Adipocyte (in vitro differentiated cells): ENCODE results near the gene ENPP4.
"Not testable (repeated sequence)": the region's sequence is repeated elsewhere in the genome, so short reads cannot be mapped to it uniquely, and the experiment has no call there.

Experiments used
- DNase-seq: peaks from one replicate; pipeline ENCODE4 v3.0.0-alpha.2; 2015; ENCODE audit warnings: low read depth
- H3K27me3 ChIP-seq: replicated peaks from 2 replicates; pipeline ENCODE4 v1.7.0; 2013; ENCODE audit warnings: mild to moderate bottlenecking, low read length, moderate library complexity; ENCODE audit not compliant: control insufficient read depth, insufficient read depth
- H3K36me3 ChIP-seq: 2 replicates; pipeline ENCODE4 v1.7.0; 2013; ENCODE audit warnings: low read length, mild to moderate bottlenecking, moderate library complexity; ENCODE audit not compliant: control insufficient read depth, insufficient read depth, severe bottlenecking
- H3K4me1 ChIP-seq: 2 replicates; pipeline ENCODE4 v1.7.0; 2013; ENCODE audit warnings: mild to moderate bottlenecking, low read length, moderate library complexity; ENCODE audit not compliant: control insufficient read depth, insufficient read depth
- H3K4me3 ChIP-seq: 2 replicates; pipeline ENCODE4 v1.7.0; 2013; ENCODE audit warnings: mild to moderate bottlenecking, low read length, moderate library complexity
- H3K9ac ChIP-seq: 2 replicates; pipeline ENCODE4 v1.7.0; 2013; ENCODE audit warnings: mild to moderate bottlenecking, low read length, moderate library complexity
- H3K9me3 ChIP-seq: 2 replicates; pipeline ENCODE4 v1.7.0; 2013; ENCODE audit warnings: mild to moderate bottlenecking, low read length, moderate library complexity; ENCODE audit not compliant: control insufficient read depth

The ENPP4 gene

GRCh38 chr6:46129629-46130511 lies at the start of gene ENPP4:
ENPP4 (plus strand) TSS chr6:46129989; CDS start chr6:46139584, 9,595 bp downstream.
- Histone ChIP-seq H3K9ac (peak within 1 kb of the TSS; percentile 90), H3K9me3 (no peaks in the 10 kb centered on the region), H3K27me3 (peaks cover 14% of the 10 kb centered on the region), H3K4me1 (peaks cover 7% of the 10 kb centered on the region), H3K36me3 (no peaks in the 10 kb centered on the region), H3K4me3 (peak within 1 kb of the TSS; percentile 96)
- DNase-seq: peak; percentile 67

GRCh38 chr6:46080111-46080510 lies 49.7 kb upstream of the ENPP4 start:
- H3K4me1 ChIP-seq: no peaks in the 10 kb centered on the region
- no peaks in the 10 kb centered on the region for H3K9me3 ChIP-seq
- H3K36me3 ChIP-seq: no peaks in the 10 kb centered on the region
- no peak overlapping the region for H3K9ac ChIP-seq
- H3K27me3 ChIP-seq: no peaks in the 10 kb centered on the region
- no peak for DNase-seq
- no peak overlapping the region for H3K4me3 ChIP-seq

GRCh38 chr6:46085688-46086087 lies 44.1 kb upstream of the ENPP4 start:
- H3K4me3 ChIP-seq, H3K36me3 ChIP-seq, DNase-seq, H3K9ac ChIP-seq, H3K4me1 ChIP-seq, H3K9me3 ChIP-seq: not testable (repeated sequence)
- H3K27me3 ChIP-seq: peaks cover 13% of the 10 kb centered on the region

GRCh38 chr6:46090115-46091079 lies 39.4 kb upstream of the ENPP4 start:
- Histone ChIP-seq H3K9me3 (peaks cover 12% of the 10 kb centered on the region), H3K27me3 (peaks cover 13% of the 10 kb centered on the region), H3K9ac (no peak overlapping the region), H3K36me3 (no peaks in the 10 kb centered on the region), H3K4me1 (no peaks in the 10 kb centered on the region), H3K4me3 (no peak overlapping the region)
- peak; percentile 83 for DNase-seq

GRCh38 chr6:46091080-46091478 lies 38.7 kb upstream of the ENPP4 start:
- peaks cover 13% of the 10 kb centered on the region for H3K27me3 ChIP-seq
- no peaks in the 10 kb centered on the region for H3K4me1 ChIP-seq
- no peak for DNase-seq
- H3K9me3 ChIP-seq: peaks cover 14% of the 10 kb centered on the region
- no peak overlapping the region for H3K9ac ChIP-seq
- no peaks in the 10 kb centered on the region for H3K36me3 ChIP-seq
- H3K4me3 ChIP-seq: no peak overlapping the region

GRCh38 chr6:46095251-46095650 lies 34.5 kb upstream of the ENPP4 start:
- no peaks in the 10 kb centered on the region for H3K36me3 ChIP-seq
- peaks cover 14% of the 10 kb centered on the region for H3K9me3 ChIP-seq
- no peak overlapping the region for H3K4me3 ChIP-seq
- peaks cover 3% of the 10 kb centered on the region for H3K4me1 ChIP-seq
- no peak overlapping the region for H3K9ac ChIP-seq
- H3K27me3 ChIP-seq: no peaks in the 10 kb centered on the region
- DNase-seq: no peak

GRCh38 chr6:46097366-46097765 lies 32.4 kb upstream of the ENPP4 start:
- Histone ChIP-seq H3K27me3 (no peaks in the 10 kb centered on the region), H3K9ac (no peak overlapping the region), H3K36me3 (no peaks in the 10 kb centered on the region), H3K4me3 (no peak overlapping the region), H3K9me3 (peaks cover 14% of the 10 kb centered on the region), H3K4me1 (peaks cover 3% of the 10 kb centered on the region)
- no peak for DNase-seq

- no peak for DNase-seq
Observed at GRCh38 chr6:46098678-46099077, 31.1 kb upstream of the ENPP4 start.

GRCh38 chr6:46099952-46100351 lies 29.8 kb upstream of the ENPP4 start:
- H3K27me3 ChIP-seq: no peaks in the 10 kb centered on the region
- peaks cover 3% of the 10 kb centered on the region for H3K4me1 ChIP-seq
- H3K36me3 ChIP-seq: no peaks in the 10 kb centered on the region
- DNase-seq: no peak
- peaks cover 7% of the 10 kb centered on the region for H3K9me3 ChIP-seq
- no peak overlapping the region for H3K4me3 ChIP-seq
- H3K9ac ChIP-seq: no peak overlapping the region

More at GRCh38 chr6:46098678-46099077, 31.1 kb upstream of the ENPP4 start:
- Histone ChIP-seq H3K9me3 (peaks cover 12% of the 10 kb centered on the region), H3K4me1 (peaks cover 3% of the 10 kb centered on the region), H3K9ac (no peak overlapping the region), H3K4me3 (no peak overlapping the region), H3K27me3 (no peaks in the 10 kb centered on the region), H3K36me3 (no peaks in the 10 kb centered on the region)

- peaks cover 2% of the 10 kb centered on the region for H3K9me3 ChIP-seq
- H3K36me3 ChIP-seq: no peaks in the 10 kb centered on the region
- H3K27me3 ChIP-seq: no peaks in the 10 kb centered on the region
- no peak overlapping the region for H3K4me3 ChIP-seq
- peaks cover 3% of the 10 kb centered on the region for H3K4me1 ChIP-seq
- H3K9ac ChIP-seq: no peak overlapping the region
- no peak for DNase-seq
Observed at GRCh38 chr6:46102123-46102522, 27.7 kb upstream of the ENPP4 start.
